ENCODE data around the gene MAP2K2.
"Not testable (repeated sequence)": the region's sequence is repeated elsewhere in the genome, so short reads cannot be mapped to it uniquely, and the experiment has no call there.

Gene MAP2K2

GRCh38 chr19:4129050-4129449 lies 5.1 kb upstream of the MAP2K2 start:
- DNase-seq: not testable (repeated sequence)

- DNase-seq: not testable (repeated sequence)
Observed at GRCh38 chr19:4127322-4127721, 3.4 kb upstream of the MAP2K2 start.

GRCh38 chr19:4124638-4125037 lies 716 bp upstream of the MAP2K2 start:
- no peak for DNase-seq

- no peak for DNase-seq
Observed at GRCh38 chr19:4122480-4122879, 1.4 kb downstream of the MAP2K2 start.

- DNase-seq: no peak
Observed at GRCh38 chr19:4121815-4122214, 2.1 kb downstream of the MAP2K2 start.

- no peak for DNase-seq
Observed at GRCh38 chr19:4121273-4121612, 2.7 kb downstream of the MAP2K2 start.

- no peak for DNase-seq
Observed at GRCh38 chr19:4120559-4121272, 3.2 kb downstream of the MAP2K2 start.

- DNase-seq: no peak
Observed at GRCh38 chr19:4119763-4120162, 4.2 kb downstream of the MAP2K2 start.

GRCh38 chr19:4115818-4116385 lies 8.0 kb downstream of the MAP2K2 start:
- DNase-seq: no peak

GRCh38 chr19:4115050-4115817 lies 8.7 kb downstream of the MAP2K2 start:
- DNase-seq: no peak

- DNase-seq: no peak
Observed at GRCh38 chr19:4114181-4114580, 9.7 kb downstream of the MAP2K2 start.

GRCh38 chr19:4113398-4114088 lies 10.4 kb downstream of the MAP2K2 start:
- no peak for DNase-seq

GRCh38 chr19:4112367-4112766 lies 11.6 kb downstream of the MAP2K2 start:
- DNase-seq: no peak

- DNase-seq: no peak
Observed at GRCh38 chr19:4109626-4109945, 14.3 kb downstream of the MAP2K2 start.

GRCh38 chr19:4108767-4109625 lies 14.9 kb downstream of the MAP2K2 start:
- no peak for DNase-seq

GRCh38 chr19:4103080-4103433 lies 20.9 kb downstream of the MAP2K2 start:
- DNase-seq: no peak

GRCh38 chr19:4102339-4103079 lies 21.4 kb downstream of the MAP2K2 start:
- DNase-seq: no peak

GRCh38 chr19:4101496-4101770 lies 22.5 kb downstream of the MAP2K2 start:
- DNase-seq: no peak

- no peak for DNase-seq
Observed at GRCh38 chr19:4100647-4101495, 23.1 kb downstream of the MAP2K2 start.

GRCh38 chr19:4099041-4099764 lies 24.7 kb downstream of the MAP2K2 start:
- DNase-seq: no peak

GRCh38 chr19:4098493-4098892 lies 25.4 kb downstream of the MAP2K2 start:
- no peak for DNase-seq

Data from NCI-H526 (cell line).